GM19395 (cell line): Measurements from ENCODE around the gene TMEM132C.

ENCODE experiments used
- ATAC-seq: cut with Tn5 transposase; IDR thresholded peaks from one replicate; pipeline ENCODE4 v1.9.1; 2021; ENCODE audit warnings: mild to moderate bottlenecking, moderate library complexity; ENCODE audit not compliant: unreplicated experiment

TMEM132C gene

GRCh38 chr12:128286970-128287369, 20.0 kb downstream of the TMEM132C start:
- no peak for ATAC-seq

- ATAC-seq, result no peak
Observed at GRCh38 chr12:128288357-128288756, 21.4 kb downstream of the TMEM132C start.

GRCh38 chr12:128288896-128289295, 21.9 kb downstream of the TMEM132C start:
- no peak for ATAC-seq

GRCh38 chr12:128290938-128291337, 24.0 kb downstream of the TMEM132C start:
- ATAC-seq, result no peak

- ATAC-seq, result no peak
Observed at GRCh38 chr12:128298091-128298748, 31.2 kb downstream of the TMEM132C start.

- ATAC-seq, result no peak
Observed at GRCh38 chr12:128305336-128305892, 38.4 kb downstream of the TMEM132C start.

GRCh38 chr12:128307791-128308190, 40.8 kb downstream of the TMEM132C start:
- no peak for ATAC-seq

GRCh38 chr12:128312661-128313060, 45.7 kb downstream of the TMEM132C start:
- no peak for ATAC-seq

GRCh38 chr12:128313931-128314330, 47.0 kb downstream of the TMEM132C start:
- ATAC-seq, result no peak

GRCh38 chr12:128314611-128315010, 47.6 kb downstream of the TMEM132C start:
- no peak for ATAC-seq

- ATAC-seq, result no peak
Observed at GRCh38 chr12:128316078-128316477, 49.1 kb downstream of the TMEM132C start.

- no peak for ATAC-seq
Observed at GRCh38 chr12:128316973-128317526, 50.1 kb downstream of the TMEM132C start.

GRCh38 chr12:128318341-128318740, 51.4 kb downstream of the TMEM132C start:
- ATAC-seq, result no peak

- ATAC-seq, result no peak
Observed at GRCh38 chr12:128318946-128319345, 52.0 kb downstream of the TMEM132C start.

- ATAC-seq, result no peak
Observed at GRCh38 chr12:128322341-128322740, 55.4 kb downstream of the TMEM132C start.

- ATAC-seq, result no peak
Observed at GRCh38 chr12:128323145-128323920, 56.4 kb downstream of the TMEM132C start.

- ATAC-seq, result no peak
Observed at GRCh38 chr12:128325646-128326045, 58.7 kb downstream of the TMEM132C start.

- no peak for ATAC-seq
Observed at GRCh38 chr12:128326406-128326805, 59.4 kb downstream of the TMEM132C start.

- no peak for ATAC-seq
Observed at GRCh38 chr12:128328961-128329360, 62.0 kb downstream of the TMEM132C start.

- no peak for ATAC-seq
Observed at GRCh38 chr12:128336204-128337070, 69.5 kb downstream of the TMEM132C start.

- ATAC-seq, result no peak
Observed at GRCh38 chr12:128337071-128337345, 70.0 kb downstream of the TMEM132C start.
